Endothelial cell (in vitro differentiated cells): ENCODE data around the gene XRRA1. TPM values are rescaled to one million over a fixed set of nuclear protein-coding genes. Genes with fewer than 3 reads are reported as not detected.

Experiments
- DNase-seq: peaks from one replicate; pipeline ENCODE4 v3.0.0; 2021; ENCODE audit warnings: low spot score
- H3K27ac Mint-ChIP-seq: one replicate; pipeline ENCODE4 v1.8.0; 2021; ENCODE audit warnings: mixed read lengths, inconsistent platforms; ENCODE audit not compliant: unreplicated experiment
- H3K27me3 Mint-ChIP-seq: one replicate; pipeline ENCODE4 v1.8.0; 2021; ENCODE audit warnings: mild to moderate bottlenecking, moderate library complexity, mixed read lengths, inconsistent platforms; ENCODE audit not compliant: unreplicated experiment
- H3K36me3 Mint-ChIP-seq: one replicate; pipeline ENCODE4 v1.8.0; 2021; ENCODE audit warnings: mild to moderate bottlenecking, low read depth, mixed read lengths, inconsistent platforms; ENCODE audit not compliant: unreplicated experiment
- H3K4me1 Mint-ChIP-seq: one replicate; pipeline ENCODE4 v1.8.0; 2021; ENCODE audit warnings: mild to moderate bottlenecking, mixed read lengths, inconsistent platforms; ENCODE audit not compliant: unreplicated experiment
- H3K4me3 Mint-ChIP-seq: one replicate; pipeline ENCODE4 v1.8.0; 2021; ENCODE audit warnings: mild to moderate bottlenecking, mixed read lengths, inconsistent platforms; ENCODE audit not compliant: unreplicated experiment
- H3K9me3 Mint-ChIP-seq: one replicate; pipeline ENCODE4 v1.8.0; 2021; ENCODE audit warnings: mixed read lengths, inconsistent platforms; ENCODE audit not compliant: unreplicated experiment
- CTCF ChIP-seq: fragments of 200-600 bp; sonication (generic); IDR thresholded peaks from one replicate; pipeline ENCODE4 v1.5.0; 2021; ENCODE audit warnings: antibody characterized with exemption; ENCODE audit not compliant: unreplicated experiment
- total RNA-seq: library from RNA; stranded (reverse); fragmentation: NEBNext Ultra II Directional; extraction: Animal tissue kit (Norgen Biotek cat#: 25700); gene quantifications from one replicate; pipeline ENCODE4 v1.2.1, GENCODE V29; 2021; ENCODE audit not compliant: unreplicated experiment

Gene XRRA1
- total RNA-seq, 1 donor from 2014 or later: 8.0 TPM

GRCh38 chr11:74846770-74847169 lies 102.1 kb downstream of the XRRA1 start:
- Mint-ChIP-seq H3K9me3 (no peaks in the 10 kb centered on the region), H3K27ac (no peak overlapping the region), H3K4me1 (peaks cover 8% of the 10 kb centered on the region), H3K4me3 (no peak overlapping the region), H3K27me3 (no peaks in the 10 kb centered on the region), H3K36me3 (peaks cover 22% of the 10 kb centered on the region)
- no peak for DNase-seq
- no peak for TF ChIP-seq CTCF

GRCh38 chr11:74845978-74846517 lies 102.8 kb downstream of the XRRA1 start:
- Mint-ChIP-seq H3K9me3 (no peaks in the 10 kb centered on the region), H3K4me3 (no peak overlapping the region), H3K4me1 (peaks cover 10% of the 10 kb centered on the region), H3K36me3 (peaks cover 17% of the 10 kb centered on the region), H3K27me3 (no peaks in the 10 kb centered on the region), H3K27ac (no peak overlapping the region)
- TF ChIP-seq CTCF: no peak
- DNase-seq: no peak

GRCh38 chr11:74844865-74845264 lies 104.0 kb downstream of the XRRA1 start:
- no peak for DNase-seq
- H3K4me3 Mint-ChIP-seq: no peak overlapping the region

GRCh38 chr11:74844072-74844471 lies 104.8 kb downstream of the XRRA1 start:
- peaks cover 17% of the 10 kb centered on the region for H3K36me3 Mint-ChIP-seq
- no peaks in the 10 kb centered on the region for H3K9me3 Mint-ChIP-seq
- no peak overlapping the region for H3K27ac Mint-ChIP-seq
- TF ChIP-seq CTCF: no peak
- peak overlapping the region; percentile 7 for H3K4me3 Mint-ChIP-seq
- DNase-seq: no peak
- H3K4me1 Mint-ChIP-seq: peaks cover 16% of the 10 kb centered on the region
- H3K27me3 Mint-ChIP-seq: no peaks in the 10 kb centered on the region

More at GRCh38 chr11:74844865-74845264, 104.0 kb downstream of the XRRA1 start:
- Mint-ChIP-seq H3K4me1 (peaks cover 12% of the 10 kb centered on the region), H3K27ac (no peak overlapping the region), H3K36me3 (peaks cover 17% of the 10 kb centered on the region), H3K27me3 (no peaks in the 10 kb centered on the region), H3K9me3 (no peaks in the 10 kb centered on the region)
- TF ChIP-seq CTCF: no peak

GRCh38 chr11:74842967-74843366 lies 105.9 kb downstream of the XRRA1 start:
- Mint-ChIP-seq H3K27me3 (no peaks in the 10 kb centered on the region), H3K4me3 (no peak overlapping the region), H3K27ac (no peak overlapping the region), H3K4me1 (peaks cover 18% of the 10 kb centered on the region), H3K36me3 (peaks cover 17% of the 10 kb centered on the region), H3K9me3 (no peaks in the 10 kb centered on the region)
- DNase-seq: no peak
- no peak for TF ChIP-seq CTCF
